ENCODE measurements around the gene CYBC1. TPM values are rescaled to one million over a fixed set of nuclear protein-coding genes. Genes with fewer than 3 reads are reported as not detected.

The CYBC1 gene
- total RNA-seq = 100 to 1,000 TPM; 168 to 219 (median 192) TPM
- 163 TPM for total RNA-seq (2013)

DNA sequence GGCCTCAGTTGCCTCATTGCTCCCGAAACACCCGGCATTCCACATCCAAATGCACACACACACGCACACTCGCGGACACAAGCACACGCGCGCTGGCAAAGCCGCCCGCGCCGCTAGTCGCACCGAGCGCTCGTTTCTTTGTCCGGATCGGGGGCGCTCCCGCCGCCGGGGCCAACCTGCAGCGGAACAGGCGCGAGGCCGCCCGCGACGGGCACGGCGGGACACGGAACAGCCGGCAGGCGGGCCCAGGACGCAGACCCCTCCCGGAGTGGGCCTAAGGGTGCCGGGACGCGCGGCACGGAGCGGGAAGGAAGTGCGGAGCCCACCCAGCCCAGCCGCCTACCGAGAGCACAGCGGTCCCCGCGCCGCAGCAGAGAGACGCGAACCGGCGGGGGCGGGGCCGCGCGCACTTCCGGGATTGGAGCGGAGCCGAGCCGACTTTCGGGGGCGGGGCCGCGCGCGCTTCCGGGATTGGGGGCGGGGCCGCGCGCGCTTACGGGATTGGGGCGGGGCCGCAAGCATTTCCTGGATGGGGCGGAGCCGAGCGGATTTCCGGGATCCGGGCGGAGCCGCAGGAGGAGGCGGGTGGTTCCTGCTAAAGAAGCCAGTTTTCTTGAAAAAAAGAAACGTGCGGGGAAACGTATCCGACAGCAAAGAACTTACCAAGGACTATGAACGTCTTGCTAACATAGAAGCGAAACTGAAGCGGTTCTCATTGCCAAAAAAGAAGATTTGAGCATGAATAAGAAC lies at the start of gene CYBC1:
Gene CYBC1, minus strand, starts transcription at position 396 of the 750 bp plus-strand sequence. CDS start 1,498 bp downstream, outside the sequence.
- H3K36me3 ChIP-seq (ENCODE audit: control insufficient read depth, insufficient read depth, low read length) = peaks cover 15% of the 10 kb centered on the region
- no peaks in the 10 kb centered on the region for H3K27me3 ChIP-seq (ENCODE audit: control insufficient read depth, insufficient read depth, low read length)
- Mint-ChIP-seq H3K27ac (peak within 1 kb of the TSS; percentile 96), H3K27me3 (ENCODE audit: low read depth in 2 of 2) (no peaks in the 10 kb centered on the region), H3K4me3 (peak within 1 kb of the TSS; percentile 97), H3K9me3 (no peaks in the 10 kb centered on the region), H3K36me3 (no peaks in the 10 kb centered on the region), H3K4me1 (peaks cover 25 to 43% of the 10 kb centered on the region in 2 donors)
- DNase-seq (peak; percentile 94 to 96), ATAC-seq (peak; percentile 76 to 93 (median 80))
- intact Hi-C loops (cut with micrococcal nuclease) = loop anchor here (1.0 kb wide), 2 partner anchors 8 to 32 kb away; partner anchors contain the start of genes HEXD, NARF and OGFOD3
- peaks cover 44% of the 10 kb centered on the region for H3K4me1 ChIP-seq (ENCODE audit: control insufficient read depth, insufficient read depth, low read length)
- H3K4me3 ChIP-seq (ENCODE audit: low read length) = peak within 1 kb of the TSS; percentile 93
- no peaks in the 10 kb centered on the region for H3K9me3 ChIP-seq (ENCODE audit: control insufficient read depth, insufficient read depth, low read length)
- TF ChIP-seq, protein P1, sequence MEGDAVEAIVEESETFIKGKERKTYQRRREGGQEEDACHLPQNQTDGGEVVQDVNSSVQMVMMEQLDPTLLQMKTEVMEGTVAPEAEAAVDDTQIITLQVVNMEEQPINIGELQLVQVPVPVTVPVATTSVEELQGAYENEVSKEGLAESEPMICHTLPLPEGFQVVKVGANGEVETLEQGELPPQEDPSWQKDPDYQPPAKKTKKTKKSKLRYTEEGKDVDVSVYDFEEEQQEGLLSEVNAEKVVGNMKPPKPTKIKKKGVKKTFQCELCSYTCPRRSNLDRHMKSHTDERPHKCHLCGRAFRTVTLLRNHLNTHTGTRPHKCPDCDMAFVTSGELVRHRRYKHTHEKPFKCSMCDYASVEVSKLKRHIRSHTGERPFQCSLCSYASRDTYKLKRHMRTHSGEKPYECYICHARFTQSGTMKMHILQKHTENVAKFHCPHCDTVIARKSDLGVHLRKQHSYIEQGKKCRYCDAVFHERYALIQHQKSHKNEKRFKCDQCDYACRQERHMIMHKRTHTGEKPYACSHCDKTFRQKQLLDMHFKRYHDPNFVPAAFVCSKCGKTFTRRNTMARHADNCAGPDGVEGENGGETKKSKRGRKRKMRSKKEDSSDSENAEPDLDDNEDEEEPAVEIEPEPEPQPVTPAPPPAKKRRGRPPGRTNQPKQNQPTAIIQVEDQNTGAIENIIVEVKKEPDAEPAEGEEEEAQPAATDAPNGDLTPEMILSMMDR (IDR thresholded peaks at IDR 0.05) = no peak
- H3K27ac ChIP-seq (ENCODE audit: low read length) = peak within 1 kb of the TSS; percentile 95
- under 1% methylated on average over 91 of the region's 91 CpGs for WGBS (ENCODE audit: insufficient coverage)

DNA sequence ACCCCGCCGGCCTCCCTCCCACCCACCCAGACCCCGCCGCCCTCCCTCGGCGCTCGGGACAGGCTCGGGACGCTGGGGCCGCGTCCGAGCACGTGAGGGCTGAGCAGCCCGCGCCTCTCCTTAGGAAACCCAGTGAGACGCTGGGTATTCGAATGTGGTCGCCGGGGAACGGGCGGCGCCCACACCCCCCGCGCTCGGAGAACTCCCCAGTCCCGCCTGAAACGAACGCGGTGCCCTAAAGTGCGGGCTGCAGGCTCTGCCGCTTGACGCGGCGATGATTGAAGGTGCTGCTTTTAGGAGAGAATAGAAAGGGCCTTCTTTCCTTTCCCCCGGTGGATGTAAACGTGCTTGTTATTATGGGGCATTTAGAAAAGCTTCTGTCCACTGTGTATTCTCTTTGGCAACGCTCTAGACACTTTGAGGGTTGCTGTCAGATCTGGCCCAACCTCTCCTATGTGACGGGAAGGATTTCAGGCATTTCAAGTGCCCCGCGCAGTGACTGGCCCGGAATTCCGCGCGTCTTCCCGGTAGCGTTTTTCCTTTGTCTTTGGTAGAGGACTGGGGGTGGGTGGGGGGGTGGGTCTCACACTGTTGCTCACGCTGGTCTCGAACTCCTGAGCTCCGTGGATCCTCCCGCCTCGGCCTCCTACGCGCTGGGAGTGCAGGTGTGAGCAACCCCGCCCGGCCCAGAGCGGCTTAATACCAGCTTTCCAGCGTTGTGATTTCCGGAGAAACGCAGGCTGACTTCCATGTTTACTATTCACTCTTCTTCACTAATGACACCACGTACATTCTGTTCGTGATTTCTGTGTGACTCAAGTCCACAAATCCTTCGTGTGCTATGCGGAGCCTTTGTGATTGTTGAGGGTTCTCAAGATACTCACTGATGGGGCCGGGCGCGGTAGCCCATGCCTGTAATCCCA lies 47.2 kb upstream of the CYBC1 start:
- Histone ChIP-seq H3K4me3 (ENCODE audit: low read length) (peak overlapping the region; percentile 62), H3K36me3 (ENCODE audit: control insufficient read depth, insufficient read depth, low read length) (no peaks in the 10 kb centered on the region), H3K27ac (ENCODE audit: low read length) (peak overlapping the region; percentile 70), H3K4me1 (ENCODE audit: control insufficient read depth, insufficient read depth, low read length) (peaks cover 41% of the 10 kb centered on the region), H3K9me3 (ENCODE audit: control insufficient read depth, insufficient read depth, low read length) (no peaks in the 10 kb centered on the region), H3K27me3 (ENCODE audit: control insufficient read depth, insufficient read depth, low read length) (no peaks in the 10 kb centered on the region)
- Mint-ChIP-seq H3K4me1 (peaks cover 21 to 47% of the 10 kb centered on the region in 2 donors), H3K27me3 (ENCODE audit: low read depth in 2 of 2) (no peaks in the 10 kb centered on the region), H3K9me3 (no peaks in the 10 kb centered on the region), H3K27ac (peak overlapping the region; percentile 85 to 90), H3K4me3 (peak overlapping the region; percentile 89), H3K36me3 (no peaks in the 10 kb centered on the region)
- TF ChIP-seq, protein P1 (IDR thresholded peaks at IDR 0.05) = no peak
- 8% methylated on average over 62 of the region's 66 CpGs for WGBS (ENCODE audit: insufficient coverage)
- DNase-seq = peak; percentile 39 to 73
- ATAC-seq = peak; percentile 30 to 43 (median 35)
- intact Hi-C loops (cut with micrococcal nuclease) = no loop called here

DNA sequence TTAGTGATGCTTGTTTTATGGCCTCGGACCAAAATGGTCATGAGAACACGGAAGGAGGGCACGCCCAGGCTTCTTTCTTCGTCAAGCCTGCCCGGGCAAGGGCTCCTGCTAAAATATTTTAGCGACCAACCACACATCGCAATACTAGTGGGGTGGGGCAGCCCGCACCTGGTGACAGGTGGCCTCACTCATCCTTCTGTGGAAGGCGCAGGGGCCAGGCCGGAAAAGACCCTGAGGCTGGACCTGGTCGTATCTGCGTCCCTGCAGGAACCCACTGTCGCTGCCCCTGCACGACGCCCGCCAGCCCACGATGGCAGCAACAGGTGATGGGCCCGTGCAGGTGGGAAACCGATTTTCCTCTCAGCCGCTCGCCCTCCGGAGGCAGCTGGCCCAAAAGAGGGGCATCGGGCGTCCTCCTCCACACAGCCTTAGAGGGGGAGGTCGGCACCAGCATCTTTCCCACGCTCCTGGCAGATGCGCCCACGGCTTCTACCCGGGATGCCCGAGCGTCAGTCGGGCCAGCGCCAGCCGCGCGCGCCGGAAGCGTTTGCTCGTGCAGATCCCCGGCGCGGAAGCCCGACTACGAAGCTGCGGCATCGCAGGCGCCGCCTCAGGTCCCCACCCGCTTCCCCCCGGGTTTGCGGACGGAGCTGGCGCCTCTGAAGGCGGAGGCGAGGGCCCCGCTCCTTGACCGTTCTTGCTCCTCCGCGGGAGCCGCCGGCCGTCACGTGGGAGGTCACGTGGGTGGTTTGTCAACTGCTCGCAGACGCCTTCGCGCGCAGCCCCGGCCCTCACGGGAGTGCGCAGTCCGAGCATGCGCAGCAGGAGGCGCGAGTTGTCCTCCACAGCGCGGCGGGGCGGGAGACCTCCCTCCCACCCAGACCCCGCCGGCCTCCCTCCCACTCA lies 46.2 kb upstream of the CYBC1 start:
- 12% methylated on average over 81 of the region's 83 CpGs for WGBS (ENCODE audit: insufficient coverage)
- H3K4me1 ChIP-seq (ENCODE audit: control insufficient read depth, insufficient read depth, low read length) = peaks cover 41% of the 10 kb centered on the region
- H3K27me3 ChIP-seq (ENCODE audit: control insufficient read depth, insufficient read depth, low read length) = no peaks in the 10 kb centered on the region
- peak overlapping the region; percentile 42 for H3K4me3 ChIP-seq (ENCODE audit: low read length)
- ATAC-seq (peak; percentile 65 to 83 (median 79)), DNase-seq (peak; percentile 88 to 94)
- TF ChIP-seq, protein P1 (IDR thresholded peaks at IDR 0.05) = no peak
- Mint-ChIP-seq H3K27me3 (ENCODE audit: low read depth in 2 of 2) (no peaks in the 10 kb centered on the region), H3K27ac (peak overlapping the region; percentile 85 to 90), H3K9me3 (no peaks in the 10 kb centered on the region), H3K4me3 (peak overlapping the region; percentile 76), H3K4me1 (peaks cover 21 to 47% of the 10 kb centered on the region in 2 donors), H3K36me3 (no peaks in the 10 kb centered on the region)
- intact Hi-C loops (cut with micrococcal nuclease) = no loop called here
- H3K27ac ChIP-seq (ENCODE audit: low read length) = peak overlapping the region; percentile 83
- H3K36me3 ChIP-seq (ENCODE audit: control insufficient read depth, insufficient read depth, low read length) = no peaks in the 10 kb centered on the region
- H3K9me3 ChIP-seq (ENCODE audit: control insufficient read depth, insufficient read depth, low read length) = no peaks in the 10 kb centered on the region
